ENCODE measurements around the gene FMNL2. TPM values are rescaled to one million over a fixed set of nuclear protein-coding genes. Genes with fewer than 3 reads are reported as not detected.
"Not testable (repeated sequence)": the region's sequence is repeated elsewhere in the genome, so short reads cannot be mapped to it uniquely, and the experiment has no call there.

Gene FMNL2
- total RNA-seq, 3 donors from 2014 or later (not counting 1 experiment from before 2014, with no cell fraction given): 0.34 to 3.0 (median 0.78) TPM

GRCh38 chr2:152385650-152386049 is 50.7 kb downstream of the FMNL2 start:
- no peak for TF ChIP-seq CTCF (IDR thresholded peaks at IDR 0.05)
- Histone ChIP-seq H3K4me1 (ENCODE audit: control insufficient read depth, insufficient read depth, low read length) (no peaks in the 10 kb centered on the region), H3K9me3 (ENCODE audit: control insufficient read depth, insufficient read depth, low read length) (no peaks in the 10 kb centered on the region), H3K27ac (ENCODE audit: low read length) (no peak overlapping the region), H3K4me3 (ENCODE audit: low read length) (no peak overlapping the region), H3K36me3 (ENCODE audit: control insufficient read depth, insufficient read depth, low read length) (no peaks in the 10 kb centered on the region), H3K27me3 (ENCODE audit: control insufficient read depth, insufficient read depth, low read length) (no peaks in the 10 kb centered on the region)
- Mint-ChIP-seq H3K4me3 (no peak overlapping the region), H3K27me3 (ENCODE audit: low read depth in 2 of 2) (no peaks in the 10 kb centered on the region), H3K4me1 (no peaks in the 10 kb centered on the region), H3K9me3 (no peaks in the 10 kb centered on the region), H3K27ac (no peak overlapping the region), H3K36me3 (no peaks in the 10 kb centered on the region)
- ATAC-seq (no peak), DNase-seq (no peak)
- intact Hi-C loops (cut with micrococcal nuclease): no loop called here

GRCh38 chr2:152386266-152386665 is 51.3 kb downstream of the FMNL2 start:
- H3K9me3 Mint-ChIP-seq: no peaks in the 10 kb centered on the region
- intact Hi-C loops (cut with micrococcal nuclease): no loop called here
- no peak overlapping the region for H3K4me3 ChIP-seq (ENCODE audit: low read length)
- H3K27ac ChIP-seq (ENCODE audit: low read length): no peak overlapping the region
- no peaks in the 10 kb centered on the region for H3K27me3 ChIP-seq (ENCODE audit: control insufficient read depth, insufficient read depth, low read length)
- no CpG with 5 or more reads among the region's 1 CpG for WGBS (ENCODE audit: insufficient coverage)
- ATAC-seq: no peak
- no peak overlapping the region for H3K4me3 Mint-ChIP-seq
- no peaks in the 10 kb centered on the region for H3K36me3 ChIP-seq (ENCODE audit: control insufficient read depth, insufficient read depth, low read length)
- no peaks in the 10 kb centered on the region for H3K9me3 ChIP-seq (ENCODE audit: control insufficient read depth, insufficient read depth, low read length)
- DNase-seq: no peak
- no peak for TF ChIP-seq CTCF (IDR thresholded peaks at IDR 0.05)
- no peaks in the 10 kb centered on the region for H3K4me1 Mint-ChIP-seq
- H3K27me3 Mint-ChIP-seq (ENCODE audit: low read depth in 2 of 2): no peaks in the 10 kb centered on the region
- no peak overlapping the region for H3K27ac Mint-ChIP-seq
- no peaks in the 10 kb centered on the region for H3K4me1 ChIP-seq (ENCODE audit: control insufficient read depth, insufficient read depth, low read length)
- H3K36me3 Mint-ChIP-seq: no peaks in the 10 kb centered on the region

- intact Hi-C loops (cut with micrococcal nuclease): no loop called here
- WGBS (ENCODE audit: insufficient coverage): no CpG with 5 or more reads among the region's 1 CpG
- no peaks in the 10 kb centered on the region for H3K27me3 Mint-ChIP-seq (ENCODE audit: low read depth in 2 of 2)
These were observed 52.1 kb downstream of the FMNL2 start for GRCh38 chr2:152387041-152387440.

GRCh38 chr2:152388269-152388668 is 53.3 kb downstream of the FMNL2 start:
- intact Hi-C loops (cut with micrococcal nuclease); H3K36me3 ChIP-seq (ENCODE audit: control insufficient read depth, insufficient read depth, low read length); H3K4me3 ChIP-seq (ENCODE audit: low read length); H3K27me3 ChIP-seq (ENCODE audit: control insufficient read depth, insufficient read depth, low read length); DNase-seq; H3K9me3 Mint-ChIP-seq; ATAC-seq; H3K27ac Mint-ChIP-seq; H3K4me1 Mint-ChIP-seq; H3K27ac ChIP-seq (ENCODE audit: low read length); H3K36me3 Mint-ChIP-seq; H3K27me3 Mint-ChIP-seq (ENCODE audit: low read depth in 2 of 2); H3K9me3 ChIP-seq (ENCODE audit: control insufficient read depth, insufficient read depth, low read length); H3K4me1 ChIP-seq (ENCODE audit: control insufficient read depth, insufficient read depth, low read length); H3K4me3 Mint-ChIP-seq: not testable (repeated sequence)
- 89% methylated on average over 8 of the region's 9 CpGs for WGBS (ENCODE audit: insufficient coverage)

More at GRCh38 chr2:152387041-152387440, 52.1 kb downstream of the FMNL2 start:
- Mint-ChIP-seq H3K4me1 (no peaks in the 10 kb centered on the region), H3K9me3 (no peaks in the 10 kb centered on the region), H3K36me3 (no peaks in the 10 kb centered on the region), H3K27ac (no peak overlapping the region), H3K4me3 (no peak overlapping the region)
- Histone ChIP-seq H3K9me3 (ENCODE audit: control insufficient read depth, insufficient read depth, low read length) (no peaks in the 10 kb centered on the region), H3K4me3 (ENCODE audit: low read length) (no peak overlapping the region), H3K4me1 (ENCODE audit: control insufficient read depth, insufficient read depth, low read length) (no peaks in the 10 kb centered on the region), H3K27me3 (ENCODE audit: control insufficient read depth, insufficient read depth, low read length) (no peaks in the 10 kb centered on the region), H3K36me3 (ENCODE audit: control insufficient read depth, insufficient read depth, low read length) (no peaks in the 10 kb centered on the region), H3K27ac (ENCODE audit: low read length) (no peak overlapping the region)
- ATAC-seq: no peak
- no peak for TF ChIP-seq CTCF (IDR thresholded peaks at IDR 0.05)
- no peak for DNase-seq

Measured in natural killer cell (primary cell).